GM12891 (cell line): ENCODE data around the gene ZNF70.

Source experiments
- POLR2A ChIP-seq: IDR thresholded peaks from 2 replicates; pipeline ENCODE4 v1.6.1; 2011; ENCODE audit warnings: low read depth, low read length, control low read depth
- POLR2AphosphoS5 ChIP-seq: IDR thresholded peaks from 2 replicates; pipeline ENCODE4 v1.6.1; 2011; ENCODE audit warnings: low read depth, low read length, control low read depth
- POU2F2 ChIP-seq: IDR thresholded peaks from 2 replicates; pipeline ENCODE4 v1.6.1; 2011; ENCODE audit warnings: low read depth, mild to moderate bottlenecking, control low read depth, low read length, moderate library complexity
- TAF1 ChIP-seq: IDR thresholded peaks from 2 replicates; pipeline ENCODE4 v1.6.1; 2011; ENCODE audit warnings: low read depth, low read length, control low read depth

DNA sequence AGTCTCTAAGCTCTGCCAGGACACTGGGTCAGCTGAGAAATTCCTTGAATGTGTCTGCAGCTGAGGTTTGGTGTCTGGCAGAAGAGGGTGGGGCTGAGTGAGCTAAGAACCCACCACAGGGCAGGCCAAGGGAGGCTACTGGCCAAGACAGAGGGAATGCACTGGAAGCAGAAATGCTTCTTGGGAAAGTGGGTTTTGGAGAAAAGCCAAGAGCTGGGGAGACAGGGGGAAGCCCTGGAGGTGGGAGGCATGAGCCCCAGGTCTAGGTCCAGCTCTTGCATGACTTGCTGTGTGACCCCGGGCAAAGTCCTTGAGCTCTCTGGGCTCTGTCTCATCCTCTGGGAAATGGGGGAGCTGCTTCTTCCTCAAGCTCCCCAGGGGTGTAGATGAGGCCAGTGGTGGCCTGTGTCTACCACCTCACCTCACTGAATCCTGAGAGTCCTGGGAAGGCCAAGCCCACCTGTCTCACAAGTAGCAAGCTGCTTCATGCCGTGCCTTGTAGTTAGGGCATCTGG lies 24.1 kb upstream of the ZNF70 start:
- no peak for TF ChIP-seq POLR2A
- no peak for TF ChIP-seq POLR2AphosphoS5
- TF ChIP-seq TAF1 = no peak
- TF ChIP-seq POU2F2 = no peak
